OCI-LY3 (cell line): ENCODE data around the gene SLC32A1.

Experiments used
- H2AFZ ChIP-seq: fragments of 200-600, 300-600 bp; shearing (Covaris generic); 2 replicates; pipeline ENCODE4 v1.6.0; 2014; ENCODE audit warnings: antibody characterized with exemption, low read depth, low read length
- H3K27ac ChIP-seq: fragments of 200-600, 300-600 bp; sonication (generic); 2 replicates; pipeline ENCODE4 v1.5.1; 2014; ENCODE audit warnings: mild to moderate bottlenecking, low read length, moderate library complexity, mixed read lengths
- H3K27me3 ChIP-seq: fragments of 200-600, 300-600 bp; sonication (generic); 2 replicates; pipeline ENCODE4 v1.6.1; 2014; ENCODE audit warnings: low read depth, low read length, mixed read lengths
- H3K36me3 ChIP-seq: fragments of 200-600, 300-600 bp; sonication (generic); replicated peaks from 2 replicates; pipeline ENCODE3; 2014; ENCODE audit warnings: low read depth, low read length, mixed read lengths
- H3K4me1 ChIP-seq: fragments of 300-600, 200-600 bp; sonication (generic); 2 replicates; pipeline ENCODE4 v1.6.1; 2014; ENCODE audit warnings: low read length, mixed read lengths
- H3K4me2 ChIP-seq: fragments of 200-600, 300-600 bp; sonication (generic); 2 replicates; pipeline ENCODE4 v1.6.1; 2014; ENCODE audit warnings: low read length, mixed read lengths
- H3K4me3 ChIP-seq: fragments of 300-600, 200-600 bp; sonication (generic); 2 replicates; pipeline ENCODE4 v1.5.1; 2014; ENCODE audit warnings: antibody characterized with exemption, mild to moderate bottlenecking, low read length, moderate library complexity
- H3K79me2 ChIP-seq: fragments of 300-600, 200-600 bp; shearing (Covaris generic); 2 replicates; pipeline ENCODE4 v1.6.1; 2014; ENCODE audit warnings: mild to moderate bottlenecking, low read length, mixed read lengths
- H3K9ac ChIP-seq: fragments of 300-600, 200-600 bp; shearing (Covaris generic); 2 replicates; pipeline ENCODE4 v1.6.0; 2014; ENCODE audit warnings: mild to moderate bottlenecking, low read length, moderate library complexity
- H3K9me3 ChIP-seq: fragments of 200-600, 300-600 bp; shearing (Covaris generic); 2 replicates; pipeline ENCODE4 v1.6.1; 2014; ENCODE audit warnings: low read length, mixed read lengths; ENCODE audit not compliant: insufficient read depth
- H4K20me1 ChIP-seq: fragments of 200-600, 300-600 bp; sonication (generic); 2 replicates; pipeline ENCODE4 v1.6.1; 2016; ENCODE audit warnings: low read length, mixed read lengths; ENCODE audit not compliant: insufficient read depth
- CTCF ChIP-seq: fragments of 200-600, 300-600 bp; sonication (generic); IDR thresholded peaks from 2 replicates; pipeline ENCODE4 v1.5.1; 2014; ENCODE audit warnings: antibody characterized with exemption, low read length, low read depth
- EZH2phosphoT487 ChIP-seq: fragments of 200-600 bp; shearing (Covaris generic); IDR thresholded peaks from 2 replicates; pipeline ENCODE4 v1.6.1; 2018; ENCODE audit warnings: antibody characterized with exemption, mixed run types, low read depth

SLC32A1 gene

GRCh38 chr20:38754924-38755323, 30.6 kb downstream of the SLC32A1 start:
- no peak overlapping the region for H3K4me2 ChIP-seq
- peaks cover 6% of the 10 kb centered on the region for H3K4me1 ChIP-seq
- no peaks in the 10 kb centered on the region for H3K27me3 ChIP-seq
- no peak overlapping the region for H3K9ac ChIP-seq
- H2AFZ ChIP-seq: no peak overlapping the region
- no peak overlapping the region for H3K4me3 ChIP-seq
- no peaks in the 10 kb centered on the region for H3K9me3 ChIP-seq
- H3K27ac ChIP-seq: no peak overlapping the region
- H4K20me1 ChIP-seq: no peaks in the 10 kb centered on the region; the same call in 1 of the 2 replicates
- TF ChIP-seq CTCF (no peak), EZH2phosphoT487 (no peak)
- H3K36me3 ChIP-seq: peaks cover 58% of the 10 kb centered on the region
- peaks cover 1% of the 10 kb centered on the region; the same call in 1 of the 2 replicates for H3K79me2 ChIP-seq

GRCh38 chr20:38755324-38755910, 31.1 kb downstream of the SLC32A1 start:
- H2AFZ ChIP-seq: no peak overlapping the region
- peaks cover 62% of the 10 kb centered on the region for H3K36me3 ChIP-seq
- TF ChIP-seq CTCF (no peak), EZH2phosphoT487 (no peak)
- no peak overlapping the region for H3K9ac ChIP-seq
- H3K27me3 ChIP-seq: no peaks in the 10 kb centered on the region
- H4K20me1 ChIP-seq: no peaks in the 10 kb centered on the region; the same call in 1 of the 2 replicates
- no peaks in the 10 kb centered on the region for H3K9me3 ChIP-seq
- H3K27ac ChIP-seq: no peak overlapping the region
- no peaks in the 10 kb centered on the region for H3K79me2 ChIP-seq
- no peak overlapping the region for H3K4me2 ChIP-seq
- peaks cover 6% of the 10 kb centered on the region for H3K4me1 ChIP-seq
- H3K4me3 ChIP-seq: no peak overlapping the region

- peaks cover 6% of the 10 kb centered on the region for H3K4me1 ChIP-seq
- H3K36me3 ChIP-seq: peaks cover 64% of the 10 kb centered on the region
- H3K4me3 ChIP-seq: no peak overlapping the region
- H3K9ac ChIP-seq: no peak overlapping the region
- no peaks in the 10 kb centered on the region for H3K27me3 ChIP-seq
- H3K79me2 ChIP-seq: no peaks in the 10 kb centered on the region
- H3K9me3 ChIP-seq: no peaks in the 10 kb centered on the region
- no peak for TF ChIP-seq EZH2phosphoT487
- no peak for TF ChIP-seq CTCF
- H4K20me1 ChIP-seq: no peaks in the 10 kb centered on the region
- no peak overlapping the region for H2AFZ ChIP-seq
- no peak overlapping the region for H3K4me2 ChIP-seq
- no peak overlapping the region for H3K27ac ChIP-seq
Observed at GRCh38 chr20:38757145-38757775, 33.0 kb downstream of the SLC32A1 start.

- H3K4me1 ChIP-seq: peaks cover 3% of the 10 kb centered on the region
- no peak overlapping the region for H3K4me2 ChIP-seq
- no peaks in the 10 kb centered on the region for H3K27me3 ChIP-seq
- H3K27ac ChIP-seq: no peak overlapping the region
- no peak for TF ChIP-seq CTCF
- TF ChIP-seq EZH2phosphoT487: no peak
- H3K36me3 ChIP-seq: peaks cover 67% of the 10 kb centered on the region
- H3K9ac ChIP-seq: no peak overlapping the region
- H3K79me2 ChIP-seq: no peaks in the 10 kb centered on the region
- no peaks in the 10 kb centered on the region for H3K9me3 ChIP-seq
- no peak overlapping the region for H2AFZ ChIP-seq
- no peaks in the 10 kb centered on the region for H4K20me1 ChIP-seq
- no peak overlapping the region for H3K4me3 ChIP-seq
Observed at GRCh38 chr20:38759106-38759505, 34.8 kb downstream of the SLC32A1 start.
